WTC11 (cell line): ENCODE results near the gene TIMM17B.

ENCODE experiments used
- CTCF ChIP-seq: fragments of 200-600 bp; IDR thresholded peaks from 2 replicates; pipeline ENCODE4 v1.8.0; 2022; ENCODE audit warnings: antibody characterized with exemption
- E2F5 ChIP-seq: sonication (generic); formaldehyde crosslinking; IDR thresholded peaks from 2 replicates; pipeline ENCODE4 v1.8.1; 2022; ENCODE audit warnings: mild to moderate bottlenecking, moderate library complexity, missing genetic modification reagents
- GRHL2 ChIP-seq: fragments of 250-450 bp; sonication (Bioruptor Pico); IDR thresholded peaks from 2 replicates; pipeline ENCODE4 v1.8.0; 2022; ENCODE audit warnings: mild to moderate bottlenecking, moderate library complexity; ENCODE audit not compliant: insufficient replicate concordance, severe bottlenecking
- MAX ChIP-seq: sonication (generic); formaldehyde crosslinking; IDR thresholded peaks from 2 replicates; pipeline ENCODE4 v1.8.0; 2022; ENCODE audit warnings: mild to moderate bottlenecking, missing genetic modification reagents
- RELA ChIP-seq: sonication (generic); formaldehyde crosslinking; IDR thresholded peaks from 2 replicates; pipeline ENCODE4 v1.8.1; 2022; ENCODE audit warnings: missing genetic modification reagents, mild to moderate bottlenecking, borderline replicate concordance
- ZMAT4 ChIP-seq: fragments of 250-450 bp; sonication (Bioruptor Pico); IDR thresholded peaks from 2 replicates; pipeline ENCODE4 v1.9.0; 2021; ENCODE audit warnings: mild to moderate bottlenecking
- ZNF512 ChIP-seq: sonication (generic); formaldehyde crosslinking; IDR thresholded peaks from 2 replicates; pipeline ENCODE4 v1.8.1; 2022; ENCODE audit warnings: missing genetic modification reagents, borderline replicate concordance

GRCh38 chrX:48924270-48924669, 26.7 kb upstream of the TIMM17B start:
- TF ChIP-seq ZNF512 (CRISPR knock-in tag), result no peak
- no peak for TF ChIP-seq CTCF
- no peak for TF ChIP-seq RELA (CRISPR knock-in tag)
- TF ChIP-seq GRHL2, result no peak
- TF ChIP-seq ZMAT4 (CRISPR knock-in tag), result no peak
- TF ChIP-seq E2F5 (CRISPR knock-in tag), result no peak
- no peak for TF ChIP-seq MAX (CRISPR knock-in tag)
